Loucy (cell line): ENCODE measurements around the gene BRSK2.

ENCODE experiments used
- H2AFZ ChIP-seq: fragments of 200-600 bp; sonication (generic); 2 replicates; pipeline ENCODE4 v1.6.0; 2016; ENCODE audit warnings: antibody characterized with exemption, mild to moderate bottlenecking, low read length, moderate library complexity
- H3F3A ChIP-seq: fragments of 200-600 bp; 2 replicates; pipeline ENCODE4 v1.6.0; 2016; ENCODE audit warnings: antibody characterized with exemption, low read depth, mild to moderate bottlenecking
- H3K27me3 ChIP-seq: fragments of 200-600 bp; sonication (generic); 2 replicates; pipeline ENCODE4 v1.6.1; 2014; ENCODE audit warnings: low read length, mild to moderate bottlenecking; ENCODE audit not compliant: insufficient read depth, poor library complexity, severe bottlenecking
- H3K36me3 ChIP-seq: fragments of 200-600 bp; sonication (generic); 2 replicates; pipeline ENCODE4 v1.6.1; 2016; ENCODE audit warnings: low read length; ENCODE audit not compliant: insufficient read depth
- H3K4me1 ChIP-seq: fragments of 200-600 bp; sonication (generic); 2 replicates; pipeline ENCODE4 v1.5.1; 2014; ENCODE audit warnings: low read length, mild to moderate bottlenecking; ENCODE audit not compliant: insufficient read depth, poor library complexity, severe bottlenecking
- H3K4me2 ChIP-seq: fragments of 200-600 bp; sonication (generic); 2 replicates; pipeline ENCODE4 v1.6.0; 2014; ENCODE audit warnings: antibody characterized with exemption, low read length, low read depth, mild to moderate bottlenecking; ENCODE audit not compliant: poor library complexity, severe bottlenecking
- H3K4me3 ChIP-seq: fragments of 200-600 bp; sonication (generic); 2 replicates; pipeline ENCODE4 v1.5.1; 2014; ENCODE audit warnings: low read length, mild to moderate bottlenecking, mixed read lengths; ENCODE audit not compliant: poor library complexity, severe bottlenecking
- H3K79me2 ChIP-seq: fragments of 200-600 bp; sonication (generic); 2 replicates; pipeline ENCODE4 v1.6.1; 2014; ENCODE audit warnings: low read length; ENCODE audit not compliant: insufficient read depth
- H3K9ac ChIP-seq: fragments of 200-600 bp; sonication (generic); 2 replicates; pipeline ENCODE4 v1.6.0; 2014; ENCODE audit warnings: mild to moderate bottlenecking, low read depth, low read length, moderate library complexity; ENCODE audit not compliant: poor library complexity, severe bottlenecking
- H3K9me2 ChIP-seq: fragments of 200-600 bp; sonication (generic); replicated peaks from 2 replicates; pipeline ENCODE4 v1.6.1; 2016; ENCODE audit warnings: low read depth, low read length, mixed read lengths
- H3K9me3 ChIP-seq: fragments of 200-600 bp; sonication (generic); 2 replicates; pipeline ENCODE4 v1.6.1; 2014; ENCODE audit warnings: mild to moderate bottlenecking, antibody characterized with exemption, low read length, low read depth; ENCODE audit not compliant: insufficient read depth
- H4K20me1 ChIP-seq: fragments of 200-600 bp; sonication (generic); 2 replicates; pipeline ENCODE4 v1.6.0; 2014; ENCODE audit warnings: antibody characterized with exemption, low read length, mild to moderate bottlenecking; ENCODE audit not compliant: insufficient read depth, poor library complexity, severe bottlenecking
- EZH2phosphoT487 ChIP-seq: fragments of 200-600 bp; IDR thresholded peaks from 2 replicates; pipeline ENCODE4 v1.6.1; 2018; ENCODE audit warnings: antibody characterized with exemption, mild to moderate bottlenecking, moderate library complexity, borderline replicate concordance
- TF ChIP-seq, protein P1 (sequence below): fragments of 200-600 bp; sonication (generic); conservative IDR thresholded peaks from 2 replicates; pipeline ENCODE4 v1.5.1; 2014; ENCODE audit warnings: mild to moderate bottlenecking, antibody characterized with exemption, low read length

BRSK2 gene

DNA sequence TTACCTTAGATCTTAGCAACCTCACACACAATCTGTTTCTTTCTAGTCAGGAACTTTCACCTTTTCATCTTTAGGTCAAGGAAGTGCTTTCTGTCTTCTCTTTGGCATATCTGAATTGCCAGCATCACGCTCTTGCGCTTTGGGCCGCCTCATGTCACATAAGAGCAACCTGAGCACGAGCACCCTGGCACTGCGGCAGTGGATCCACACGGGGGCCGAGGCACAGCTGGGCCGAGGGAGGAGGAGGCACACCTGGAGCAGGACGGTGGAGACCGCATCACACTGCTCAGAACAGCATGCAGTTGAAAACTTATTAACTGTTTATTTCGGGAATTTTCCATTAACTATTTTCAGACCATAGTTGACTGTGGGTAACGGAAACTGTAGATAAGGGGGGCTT is 86.1 kb downstream of the BRSK2 start:
- Histone ChIP-seq H3K4me1 (peaks cover 5% of the 10 kb centered on the region), H3K9me3 (no peaks in the 10 kb centered on the region), H2AFZ (no peak overlapping the region), H3K4me3 (no peak overlapping the region), H3K4me2 (no peak overlapping the region), H3F3A (no peaks in the 10 kb centered on the region), H3K9me2 (no peaks in the 10 kb centered on the region), H3K79me2 (no peaks in the 10 kb centered on the region), H3K9ac (no peak overlapping the region), H3K36me3 (peaks cover 59% of the 10 kb centered on the region; the same call in 1 of the 2 replicates), H3K27me3 (no peaks in the 10 kb centered on the region), H4K20me1 (no peaks in the 10 kb centered on the region)
- no peak for TF ChIP-seq EZH2phosphoT487
- TF ChIP-seq, protein P1, sequence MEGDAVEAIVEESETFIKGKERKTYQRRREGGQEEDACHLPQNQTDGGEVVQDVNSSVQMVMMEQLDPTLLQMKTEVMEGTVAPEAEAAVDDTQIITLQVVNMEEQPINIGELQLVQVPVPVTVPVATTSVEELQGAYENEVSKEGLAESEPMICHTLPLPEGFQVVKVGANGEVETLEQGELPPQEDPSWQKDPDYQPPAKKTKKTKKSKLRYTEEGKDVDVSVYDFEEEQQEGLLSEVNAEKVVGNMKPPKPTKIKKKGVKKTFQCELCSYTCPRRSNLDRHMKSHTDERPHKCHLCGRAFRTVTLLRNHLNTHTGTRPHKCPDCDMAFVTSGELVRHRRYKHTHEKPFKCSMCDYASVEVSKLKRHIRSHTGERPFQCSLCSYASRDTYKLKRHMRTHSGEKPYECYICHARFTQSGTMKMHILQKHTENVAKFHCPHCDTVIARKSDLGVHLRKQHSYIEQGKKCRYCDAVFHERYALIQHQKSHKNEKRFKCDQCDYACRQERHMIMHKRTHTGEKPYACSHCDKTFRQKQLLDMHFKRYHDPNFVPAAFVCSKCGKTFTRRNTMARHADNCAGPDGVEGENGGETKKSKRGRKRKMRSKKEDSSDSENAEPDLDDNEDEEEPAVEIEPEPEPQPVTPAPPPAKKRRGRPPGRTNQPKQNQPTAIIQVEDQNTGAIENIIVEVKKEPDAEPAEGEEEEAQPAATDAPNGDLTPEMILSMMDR = no peak

DNA sequence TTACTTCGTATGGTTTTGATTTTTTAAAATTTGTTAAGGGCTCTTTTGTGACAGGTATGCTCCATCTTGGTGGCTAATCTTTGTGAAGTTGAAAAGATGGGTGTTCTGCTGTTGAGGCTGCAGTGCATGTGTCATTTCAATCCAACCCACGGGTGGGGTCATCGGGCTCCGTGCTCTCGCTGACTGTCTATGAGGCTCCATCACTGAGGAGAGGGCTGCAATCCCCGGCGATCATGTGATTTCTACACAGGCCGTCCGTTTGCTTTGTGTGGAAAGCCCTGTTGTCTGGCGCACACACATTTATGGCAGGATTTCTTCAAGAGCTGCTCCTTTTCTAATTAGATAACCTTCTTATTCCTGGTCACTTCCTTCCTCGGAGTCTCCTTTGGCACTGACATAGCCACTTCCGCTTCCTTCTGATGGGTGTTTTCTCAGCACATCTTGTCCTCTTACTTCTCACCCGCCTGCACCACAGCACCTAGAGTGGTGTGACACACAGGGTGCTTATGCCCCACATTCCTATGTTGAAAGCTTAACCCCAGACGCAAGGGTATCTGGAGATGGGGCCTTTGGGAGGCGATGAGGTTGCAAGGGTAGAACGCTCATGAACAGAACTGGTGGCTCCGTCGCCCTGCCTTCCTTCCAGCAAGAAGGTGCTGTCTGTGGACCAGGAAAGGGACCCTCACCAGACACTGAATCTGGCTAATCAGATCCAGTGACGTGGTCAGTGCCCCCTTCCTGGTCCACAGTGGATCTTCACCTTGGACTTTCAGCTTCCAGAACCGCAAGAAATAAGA is 87.4 kb downstream of the BRSK2 start:
- H2AFZ ChIP-seq = no peak overlapping the region
- no peaks in the 10 kb centered on the region for H3K9me3 ChIP-seq
- H4K20me1 ChIP-seq = no peaks in the 10 kb centered on the region
- H3K4me1 ChIP-seq = peaks cover 5% of the 10 kb centered on the region
- H3K4me2 ChIP-seq = no peak overlapping the region
- no peak overlapping the region for H3K9ac ChIP-seq
- no peaks in the 10 kb centered on the region for H3K27me3 ChIP-seq
- H3K36me3 ChIP-seq = peaks cover 54% of the 10 kb centered on the region; the same call in 1 of the 2 replicates
- H3K9me2 ChIP-seq = no peaks in the 10 kb centered on the region
- H3F3A ChIP-seq = no peaks in the 10 kb centered on the region
- no peaks in the 10 kb centered on the region for H3K79me2 ChIP-seq
- TF ChIP-seq, protein P1 = no peak
- no peak for TF ChIP-seq EZH2phosphoT487
- H3K4me3 ChIP-seq = no peak overlapping the region

DNA sequence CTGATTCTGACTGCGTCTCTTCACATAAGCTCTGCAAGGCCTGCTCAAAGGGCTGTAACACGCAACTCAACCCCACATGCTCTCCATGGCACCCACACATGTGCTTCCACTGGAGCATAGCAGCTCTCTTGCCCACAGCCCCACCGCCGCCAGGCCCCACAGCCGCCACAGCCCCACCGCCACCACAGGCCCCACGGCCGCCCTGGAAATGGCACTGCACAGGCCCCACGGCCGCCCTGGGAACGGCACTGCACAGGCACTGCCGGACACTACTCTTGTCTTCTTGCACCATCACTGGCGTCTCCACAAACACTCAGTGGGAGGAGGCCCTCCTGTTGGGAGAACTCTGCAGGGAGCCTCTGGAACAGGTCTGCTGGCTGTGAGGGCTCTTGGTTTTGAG is 88.3 kb downstream of the BRSK2 start:
- H2AFZ ChIP-seq = no peak overlapping the region
- no peaks in the 10 kb centered on the region for H4K20me1 ChIP-seq
- no peaks in the 10 kb centered on the region for H3K9me2 ChIP-seq
- H3K4me3 ChIP-seq = no peak overlapping the region
- no peaks in the 10 kb centered on the region for H3K9me3 ChIP-seq
- TF ChIP-seq EZH2phosphoT487 = no peak
- TF ChIP-seq, protein P1 = no peak
- H3K4me1 ChIP-seq = peaks cover 5% of the 10 kb centered on the region
- H3K4me2 ChIP-seq = no peak overlapping the region
- H3K79me2 ChIP-seq = no peaks in the 10 kb centered on the region
- no peaks in the 10 kb centered on the region for H3K27me3 ChIP-seq
- H3K36me3 ChIP-seq = peaks cover 54% of the 10 kb centered on the region; the same call in 1 of the 2 replicates
- H3K9ac ChIP-seq = no peak overlapping the region
- no peaks in the 10 kb centered on the region for H3F3A ChIP-seq
